B cell (primary cell): ENCODE results near the gene NACAD. TPM values are rescaled to one million over a fixed set of nuclear protein-coding genes. Genes with fewer than 3 reads are reported as not detected.
A peak's percentile ranks its signal among the peaks of the same experiment; 100 is the strongest.

Source experiments
- ATAC-seq: fragments of 200-7000 bp; cut with Tn5 transposase; one replicate; pipeline ENCODE4 v1.10.0; 2021; ENCODE audit warnings: low read depth, mild to moderate bottlenecking, moderate number of reproducible peaks, moderate library complexity
- CTCF ChIA-PET: fragments of 350-600 bp; sonication (Branson Sonifier 250); formaldehyde crosslinking; loops from one replicate; lab custom pipeline; 2021; ENCODE audit warnings: antibody characterized with exemption, inconsistent platforms; lab: Charles Lee
- POLR2A ChIA-PET: fragments of 350-600 bp; sonication (Branson Sonifier 250); formaldehyde crosslinking; loops from one replicate; lab custom pipeline; 2021; ENCODE audit warnings: antibody characterized with exemption; lab: Charles Lee
- DNase-seq: peaks from one replicate; pipeline ENCODE4 v3.0.0; 2013
- H2AFZ ChIP-seq: 2 replicates; pipeline ENCODE4 v1.6.1; 2012; ENCODE audit warnings: mild to moderate bottlenecking, low read depth, low read length; ENCODE audit not compliant: insufficient read depth, poor library complexity, severe bottlenecking
- H3K27ac ChIP-seq, 2 donors: 1 replicate in 1 of 2; 2 replicates in 1 of 2; pipeline ENCODE4 v1.5.1; 2012 to 2013; ENCODE audit warnings: low read length in 2 of 2, mild to moderate bottlenecking in 2 of 2, moderate library complexity in 1 of 2
- H3K27me3 ChIP-seq, 4 experiments: fragments of 200-600 bp in 1 of 4; sonication (generic) in 1 of 4; replicated peaks in 1 of 4; 1 replicate in 2 of 4; 2 replicates in 2 of 4; pipeline versions ENCODE4 v1.6.1 to v1.7.0; 2013 to 2016; ENCODE audit warnings: low read length in 3 of 4, mild to moderate bottlenecking in 2 of 4, mixed read lengths in 1 of 4, moderate library complexity in 1 of 4; ENCODE audit not compliant: insufficient read depth in 4 of 4, control insufficient read depth in 3 of 4; ENCODE audit errors: control extremely low read depth in 1 of 4
- H3K36me3 ChIP-seq, 2 experiments: replicated peaks in 1 of 2; 1 replicate in 1 of 2; 2 replicates in 1 of 2; pipeline versions ENCODE4 v1.6.1 to v1.7.1; 2013; ENCODE audit warnings: low read length in 1 of 2; ENCODE audit not compliant: insufficient read depth in 2 of 2, control insufficient read depth in 1 of 2; ENCODE audit errors: control extremely low read depth in 1 of 2, extremely low read depth in 1 of 2
- H3K4me1 ChIP-seq, 2 donors: fragments of 200-600 bp in 1 of 2; sonication (generic) in 1 of 2; 1 replicate in 1 of 2; 2 replicates in 1 of 2; pipeline versions ENCODE4 v1.5.1 to v1.6.1; 2013 to 2017; ENCODE audit warnings: low read length in 2 of 2; ENCODE audit not compliant: control insufficient read depth in 2 of 2, insufficient read depth in 2 of 2
- H3K4me2 ChIP-seq: replicated peaks from 2 replicates; pipeline ENCODE3; 2012; ENCODE audit warnings: mild to moderate bottlenecking, low read depth, low read length; ENCODE audit not compliant: poor library complexity, severe bottlenecking
- H3K4me3 ChIP-seq, 5 experiments: fragments of 200-600 bp in 1 of 5; sonication (generic) in 1 of 5; 1 replicate in 3 of 5; 2 replicates in 2 of 5; pipeline versions ENCODE4 v1.5.1 to v1.7.0; 2011 to 2016; ENCODE audit warnings: low read length in 4 of 5, mild to moderate bottlenecking in 4 of 5, low read depth in 2 of 5, control low read depth in 1 of 5, moderate library complexity in 1 of 5; ENCODE audit not compliant: insufficient read depth in 1 of 5; ENCODE audit errors: control extremely low read depth in 1 of 5, extremely low read depth in 1 of 5
- H3K79me2 ChIP-seq: fragments of 200-600 bp; sonication (generic); one replicate; pipeline ENCODE4 v1.6.0; 2016; ENCODE audit warnings: low read length; ENCODE audit not compliant: control insufficient read depth, insufficient read depth
- H3K9ac ChIP-seq: fragments of 200-600 bp; sonication (generic); 2 replicates; pipeline ENCODE4 v1.6.1; 2017; ENCODE audit warnings: mild to moderate bottlenecking, low read length, moderate library complexity
- H3K9me3 ChIP-seq, 3 donors: one replicate each; pipeline versions ENCODE4 v1.6.1 to v1.7.1; 2013; ENCODE audit warnings: low read length in 2 of 3; ENCODE audit not compliant: control insufficient read depth in 2 of 3, insufficient read depth in 1 of 3; ENCODE audit errors: control extremely low read depth in 1 of 3
- H4K20me1 ChIP-seq: 2 replicates; pipeline ENCODE4 v1.6.0; 2012; ENCODE audit warnings: mild to moderate bottlenecking, low read length; ENCODE audit not compliant: insufficient read depth, control insufficient read depth, poor library complexity, severe bottlenecking
- H3K27ac Mint-ChIP-seq: one replicate; pipeline ENCODE4 v1.8.0; 2021; ENCODE audit warnings: mixed read lengths
- H3K27me3 Mint-ChIP-seq: one replicate; pipeline ENCODE4 v1.8.0; 2021; ENCODE audit warnings: mixed read lengths
- H3K4me1 Mint-ChIP-seq: one replicate; pipeline ENCODE4 v1.8.0; 2021; ENCODE audit warnings: mixed read lengths
- H3K4me3 Mint-ChIP-seq: one replicate; pipeline ENCODE4 v1.8.0; 2021; ENCODE audit warnings: mixed read lengths
- H3K9me3 Mint-ChIP-seq: one replicate; pipeline ENCODE4 v1.8.0; 2022; ENCODE audit warnings: mixed read lengths; ENCODE audit not compliant: insufficient read depth
- CTCF ChIP-seq: fragments of 200-600 bp; IDR thresholded peaks from one replicate; pipeline ENCODE4 v1.8.0; 2022; ENCODE audit warnings: antibody characterized with exemption, mild to moderate bottlenecking
- EZH2 ChIP-seq: IDR thresholded peaks from 2 replicates; pipeline ENCODE4 v1.6.1; 2012; ENCODE audit warnings: borderline replicate concordance, low read depth, mild to moderate bottlenecking, moderate library complexity, low read length; ENCODE audit not compliant: insufficient read depth, poor library complexity, severe bottlenecking
- WGBS: methylation state at CpG from one replicate; pipeline ENCODE4 v1.1.5; 2013; ENCODE audit warnings: missing lambda C conversion rate; ENCODE audit not compliant: insufficient coverage; 5-methylcytosine and 5-hydroxymethylcytosine counted together
- intact Hi-C: fragments of 100-400 bp; cut with micrococcal nuclease; formaldehyde crosslinking; loops from one replicate; pipeline ENCODE4 v1.10.0; 2022
- polyA plus RNA-seq: library from polyadenylated mRNA; depleted of rRNA; stranded (reverse); fragments of >200 nt; gene quantifications from 2 replicates; pipeline ENCODE4 v1.2.3, GENCODE V29; 2012
- total RNA-seq, 2 donors: library from RNA; stranded (reverse); fragments of 120-200 nt in 1 of 2; gene quantifications; 1 replicate in 1 of 2; 2 replicates in 1 of 2; pipeline versions ENCODE4 v1.2.3 to v1.2.4, GENCODE V29; 2013 to 2022

NACAD gene
- total and polyA plus RNA-seq, 2 donors (not counting 1 experiment from before 2014, with no cell fraction given), result 0.04 to 0.49 TPM

- intact Hi-C loops, result no loop called here
- Histone ChIP-seq H3K9ac (no peak overlapping the region), H3K4me3 (no peak overlapping the region), H3K27me3 (no peaks in the 10 kb centered on the region), H3K4me2 (no peak overlapping the region), H3K79me2 (peaks cover 98% of the 10 kb centered on the region), H3K36me3 (peaks cover 0 to 62% of the 10 kb centered on the region in 2 experiments), H4K20me1 (peaks cover 95% of the 10 kb centered on the region), H3K4me1 (peaks cover 54 to 82% of the 10 kb centered on the region in 2 donors), H3K27ac (peak overlapping the region in 1 of 2 donors; percentile 8), H3K9me3 (no peaks in the 10 kb centered on the region), H2AFZ (no peak overlapping the region)
- H3K27me3 Mint-ChIP-seq, result no peaks in the 10 kb centered on the region
- peaks cover 74% of the 10 kb centered on the region for H3K4me1 Mint-ChIP-seq
- TF ChIP-seq CTCF, result no peak
- TF ChIP-seq EZH2, result no peak
- no peaks in the 10 kb centered on the region for H3K9me3 Mint-ChIP-seq
- no peak overlapping the region for H3K27ac Mint-ChIP-seq
- POLR2A ChIA-PET, result interaction anchor here (0.7 to 1.2 kb wide), 3 partner anchors 18 to 117 kb away, joined by 3 to 4 read pairs (median 4); no protein-coding TSS in a partner anchor
- DNase-seq, result no peak
- H3K4me3 Mint-ChIP-seq, result no peak overlapping the region
- 85% methylated on average over 2 of the region's 4 CpGs for WGBS
- no peak for ATAC-seq
- CTCF ChIA-PET, result interaction anchor here (0.7 to 1.3 kb wide), 3 partner anchors 33 to 113 kb away, joined by 5 to 6 read pairs (median 5); no protein-coding TSS in a partner anchor
These were observed 54.9 kb downstream of the NACAD start for GRCh38 chr7:45033931-45034290.

- Mint-ChIP-seq H3K27ac (peak overlapping the region; percentile 47), H3K27me3 (no peaks in the 10 kb centered on the region), H3K4me1 (peaks cover 77% of the 10 kb centered on the region), H3K9me3 (no peaks in the 10 kb centered on the region), H3K4me3 (peak overlapping the region; percentile 32)
- 100% methylated on average over 1 of the region's 1 CpG for WGBS
- ATAC-seq (no peak), DNase-seq (no peak)
- intact Hi-C loops, result no loop called here
- ChIA-PET CTCF (interaction anchor here (0.7 to 1.3 kb wide), 3 partner anchors 32 to 113 kb away, joined by 5 to 6 read pairs (median 5); no protein-coding TSS in a partner anchor), POLR2A (interaction anchor here (0.7 kb wide), 1 partner anchor 116 kb away, joined by 4 read pairs; no protein-coding TSS in a partner anchor)
- Histone ChIP-seq H3K4me2 (peak overlapping the region; percentile 2), H2AFZ (no peak overlapping the region), H3K4me1 (peaks cover 54 to 86% of the 10 kb centered on the region in 2 donors), H4K20me1 (peaks cover 93% of the 10 kb centered on the region), H3K4me3 (no peak overlapping the region), H3K27ac (peak overlapping the region in 1 of 2 donors; percentile 8), H3K9me3 (no peaks in the 10 kb centered on the region), H3K27me3 (no peaks in the 10 kb centered on the region), H3K9ac (no peak overlapping the region), H3K36me3 (peaks cover 0 to 57% of the 10 kb centered on the region in 2 experiments), H3K79me2 (peaks cover 98% of the 10 kb centered on the region)
- TF ChIP-seq EZH2 (no peak), CTCF (no peak)
These were observed 55.4 kb downstream of the NACAD start for GRCh38 chr7:45033261-45033930.
